Uterus (tissue), 2 donors: ENCODE results near the gene MRPL55.

Experiments
- CTCF ChIP-seq, 4 experiments: fragments of 200-600 bp in 2 of 4; fragments of 450-650 bp in 2 of 4; sonication (generic) in 2 of 4; IDR thresholded peaks; one replicate each; pipeline ENCODE4 v1.5.1; 2016 to 2019; ENCODE audit warnings: antibody characterized with exemption in 4 of 4, mild to moderate bottlenecking in 2 of 4, moderate library complexity in 1 of 4
- POLR2A ChIP-seq, 2 donors: fragments of 450-650 bp; IDR thresholded peaks; one replicate each; pipeline ENCODE4 v1.6.1; 2016; ENCODE audit warnings: antibody characterized with exemption in 2 of 2, mild to moderate bottlenecking in 1 of 2, moderate library complexity in 1 of 2

- TF ChIP-seq CTCF (IDR thresholded peaks at IDR 0.05), result no peak
- TF ChIP-seq POLR2A (IDR thresholded peaks at IDR 0.05), result no peak
Measured at GRCh38 chr1:228144993-228145343, 35.9 kb upstream of the MRPL55 start.
